ENCODE data around the gene TTC16.

- TF ChIP-seq EP300 (IDR thresholded peaks at IDR 0.05): no peak
- TF ChIP-seq CTCF (IDR thresholded peaks at IDR 0.05): no peak
Measured at GRCh38 chr9:127711831-127712274, 4.0 kb upstream of the TTC16 start.
